Motor neuron (in vitro differentiated cells): ENCODE results near the gene EMILIN3. TPM values are rescaled to one million over a fixed set of nuclear protein-coding genes. Genes with fewer than 3 reads are reported as not detected.

ENCODE experiments used
- ATAC-seq, 8 experiments: fragments of 200-7000 bp; cut with Tn5 transposase; replicated peaks in 6 of 8; 2 replicates each; pipeline ENCODE4 v1.8.0; 2021; ENCODE audit warnings: mild to moderate bottlenecking in 8 of 8, moderate library complexity in 8 of 8
- H3K27ac ChIP-seq, 2 donors: fragments of 250-450 bp; sonication (Bioruptor Pico); 2 replicates each; pipeline ENCODE4 v1.9.0; 2021; ENCODE audit warnings: antibody characterized with exemption in 2 of 2, mild to moderate bottlenecking in 2 of 2, moderate library complexity in 1 of 2
- H3K4me1 ChIP-seq, 2 donors: fragments of 250-450 bp; sonication (Bioruptor Pico); replicated peaks in 1 of 2; 2 replicates each; pipeline ENCODE4 v1.6.1; 2021; ENCODE audit warnings: antibody characterized with exemption in 2 of 2, mild to moderate bottlenecking in 2 of 2, moderate library complexity in 1 of 2
- H3K4me3 ChIP-seq, 5 donors: fragments of 250-450 bp; sonication (Bioruptor Pico); 2 replicates each; pipeline ENCODE4 v1.9.0; 2021; ENCODE audit warnings: antibody characterized with exemption in 5 of 5, mild to moderate bottlenecking in 5 of 5, moderate library complexity in 4 of 5
- WGBS, 10 experiments: fragments of 450-650 bp; shearing (Covaris generic); methylation state at CpG; one replicate each; pipeline ENCODE4 v1.0.0; 2022; 5-methylcytosine and 5-hydroxymethylcytosine counted together
- in situ Hi-C, 9 experiments: fragments of 400-800 bp; cut with MboI; loops; one replicate each; pipeline ENCODE4 v1.15.0; 2021; ENCODE audit warnings: low sequenced_read_pairs in 9 of 9, low pct_unique_long_range_greater_than_20kb in 2 of 9; ENCODE audit not compliant: unreplicated experiment in 9 of 9
- total RNA-seq, 8 experiments: library from RNA; unstranded; fragments of 300-600 nt; gene quantifications; 2 replicates each; pipeline versions ENCODE4 v1.2.3 to v1.2.4, GENCODE V29; 2022

The EMILIN3 gene
- total RNA-seq, 8 experiments from 2014 or later, result 0.64 to 3.2 (median 1.1) TPM

DNA sequence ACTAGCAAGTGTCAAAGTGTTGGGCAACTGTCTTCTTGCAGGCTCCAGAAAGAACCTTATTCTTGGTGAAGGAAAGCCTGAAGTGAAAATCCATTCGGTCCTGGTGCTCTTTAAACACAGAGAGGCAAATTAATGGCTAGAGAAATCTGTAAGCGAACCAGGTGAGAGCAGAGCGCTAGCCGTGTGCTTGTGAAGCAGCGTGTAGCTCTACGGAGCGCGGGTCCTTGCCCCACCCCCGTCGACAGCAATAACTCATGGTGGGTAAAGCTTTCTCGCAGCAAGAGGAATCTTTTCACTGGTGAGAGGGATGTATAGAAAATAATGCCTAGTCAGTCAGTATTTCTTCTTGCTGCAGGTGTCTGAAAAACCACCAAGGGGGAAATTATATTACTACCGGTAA lies 37.0 kb upstream of the EMILIN3 start:
- WGBS, 10 experiments, result 71 to 100% (median 87%) methylated on average over 1 to 12 of the region's 12 CpGs
- in situ Hi-C loops, result no loop called here
- H3K4me1 ChIP-seq, result peaks cover 0 to 9% of the 10 kb centered on the region in 2 donors
- H3K4me3 ChIP-seq, result no peak overlapping the region
- no peak overlapping the region for H3K27ac ChIP-seq
- ATAC-seq, result peak in 5 of 8 experiments; percentile 65 to 88 (median 75)

DNA sequence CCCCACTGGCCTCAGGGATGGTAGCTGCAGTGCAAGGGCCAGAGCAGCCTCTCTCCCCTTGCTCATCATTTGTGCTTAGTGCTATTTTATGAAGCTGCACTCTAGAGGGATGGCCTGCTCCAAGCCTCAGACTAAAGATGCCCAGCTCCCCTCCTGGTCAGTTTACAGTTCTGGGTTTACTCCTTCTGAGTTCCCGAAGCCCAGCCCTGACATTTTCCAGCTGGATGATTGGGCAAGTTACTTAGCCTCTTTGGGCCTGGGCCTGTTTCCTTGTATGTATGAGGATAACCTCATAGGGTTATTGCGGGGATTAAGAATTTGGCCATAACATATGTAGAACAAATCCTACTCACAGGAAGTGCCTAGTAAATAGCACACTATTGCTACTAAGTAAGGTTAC lies 31.8 kb upstream of the EMILIN3 start:
- no peak overlapping the region for H3K4me3 ChIP-seq
- H3K27ac ChIP-seq, result no peak overlapping the region
- WGBS, 10 experiments, result 25 to 100% (median 67%) methylated on average over 1 to 2 of the region's 2 CpGs; no CpG with 5 or more reads in 3 of the 10 experiments
- peaks cover 3 to 7% of the 10 kb centered on the region in 2 donors for H3K4me1 ChIP-seq
- in situ Hi-C loops, result no loop called here
- no peak for ATAC-seq

DNA sequence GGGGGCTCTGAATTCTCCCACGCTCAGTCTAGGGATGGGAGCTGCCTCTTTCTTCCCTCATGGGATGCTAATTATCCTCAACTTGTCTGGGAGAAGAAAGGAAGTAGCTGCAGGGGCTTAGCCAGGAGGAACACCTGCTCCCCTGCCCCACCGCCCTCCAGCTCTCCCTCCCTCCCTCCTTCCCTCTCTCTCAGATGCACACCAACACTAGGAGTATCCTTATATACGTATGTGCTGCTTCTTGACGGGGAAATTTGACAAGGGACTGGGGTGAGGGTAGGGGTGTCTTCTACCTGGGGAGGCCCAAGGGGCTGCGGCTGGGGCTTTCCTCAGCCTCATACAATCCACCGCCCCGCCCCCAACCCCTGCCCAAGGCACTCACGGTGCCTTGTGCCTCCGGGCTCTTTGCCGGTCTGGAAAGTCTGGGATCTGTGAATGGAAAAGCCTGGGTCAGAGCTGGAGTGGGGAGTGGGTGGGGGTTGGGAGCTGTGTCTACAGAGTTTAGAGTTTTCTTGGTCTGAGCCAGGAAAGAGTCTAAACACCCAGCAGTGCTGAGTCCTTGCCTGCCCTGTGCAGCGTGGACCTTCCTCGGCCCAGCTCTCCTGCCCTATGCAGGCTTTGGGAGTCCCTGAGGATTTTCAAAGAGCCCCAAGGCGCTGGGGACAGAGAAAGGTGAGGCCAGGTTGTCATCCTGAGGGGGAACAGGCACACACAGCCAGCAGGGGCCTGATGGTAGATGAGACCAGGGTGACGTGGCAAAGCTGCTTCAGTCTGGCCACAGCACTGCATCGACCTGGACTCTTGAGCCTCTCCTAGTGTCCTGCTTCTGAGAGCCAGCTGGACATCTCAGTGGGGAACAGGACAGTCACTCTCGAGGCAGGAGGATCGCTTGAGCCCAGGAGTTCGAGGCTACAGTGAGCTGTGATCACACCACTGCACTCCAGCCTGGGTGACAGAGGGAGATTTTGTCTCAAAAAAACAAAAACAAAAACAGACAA lies 29.3 kb upstream of the EMILIN3 start:
- H3K4me1 ChIP-seq, result peaks cover 2 to 7% of the 10 kb centered on the region in 2 donors
- H3K27ac ChIP-seq, result no peak overlapping the region
- 28 to 80% (median 60%) methylated on average over 1 to 6 of the region's 18 CpGs; no CpG with 5 or more reads in 1 of the 10 experiments for WGBS, 10 experiments
- in situ Hi-C loops, result no loop called here
- ATAC-seq, result peak in 7 of 8 experiments; percentile 26 to 65 (median 58)
- no peak overlapping the region for H3K4me3 ChIP-seq

GRCh38 chr20:41394931-41395666 lies 28.5 kb upstream of the EMILIN3 start:
- no peak for ATAC-seq
- H3K27ac ChIP-seq, result no peak overlapping the region
- in situ Hi-C loops, result no loop called here

GRCh38 chr20:41394081-41394480 lies 27.5 kb upstream of the EMILIN3 start:
- no peak overlapping the region for H3K4me3 ChIP-seq
- H3K4me1 ChIP-seq, result peaks cover 2 to 7% of the 10 kb centered on the region in 2 donors
- no peak overlapping the region for H3K27ac ChIP-seq
- 80% methylated on average over 1 of the region's 2 CpGs; no CpG with 5 or more reads in 9 of the 10 experiments for WGBS, 10 experiments
- no peak for ATAC-seq
- in situ Hi-C loops, result no loop called here

More at GRCh38 chr20:41394931-41395666, 28.5 kb upstream of the EMILIN3 start:
- Histone ChIP-seq H3K4me3 (no peak overlapping the region), H3K4me1 (peaks cover 2 to 7% of the 10 kb centered on the region in 2 donors)
- 67 to 100% (median 94%) methylated on average over 1 to 7 of the region's 9 CpGs; no CpG with 5 or more reads in 3 of the 10 experiments for WGBS, 10 experiments

- in situ Hi-C loops, result no loop called here
- Histone ChIP-seq H3K27ac (no peak overlapping the region), H3K4me3 (no peak overlapping the region), H3K4me1 (peaks cover 2 to 7% of the 10 kb centered on the region in 2 donors)
- 80 to 100% methylated on average over 1 of the region's 3 CpGs; no CpG with 5 or more reads in 8 of the 10 experiments for WGBS, 10 experiments
- ATAC-seq, result no peak
These were observed 27.1 kb upstream of the EMILIN3 start for GRCh38 chr20:41393705-41394066.

- peak in 3 of 8 experiments; percentile 13 to 42 (median 15) for ATAC-seq
- H3K27ac ChIP-seq, result no peak overlapping the region
- 0 to 93% (median 53%) methylated on average over 1 to 8 of the region's 12 CpGs; no CpG with 5 or more reads in 3 of the 10 experiments for WGBS, 10 experiments
These were observed 26.5 kb upstream of the EMILIN3 start for GRCh38 chr20:41392871-41393704.

GRCh38 chr20:41392295-41392694 lies 25.7 kb upstream of the EMILIN3 start:
- 60% methylated on average over 1 of the region's 1 CpG; no CpG with 5 or more reads in 9 of the 10 experiments for WGBS, 10 experiments
- ATAC-seq, result no peak

More at GRCh38 chr20:41392871-41393704, 26.5 kb upstream of the EMILIN3 start:
- no peak overlapping the region for H3K4me3 ChIP-seq
- in situ Hi-C loops, result no loop called here
- peaks cover 2 to 7% of the 10 kb centered on the region in 2 donors for H3K4me1 ChIP-seq

GRCh38 chr20:41391587-41392001 lies 25.0 kb upstream of the EMILIN3 start:
- Histone ChIP-seq H3K4me1 (peaks cover 2 to 15% of the 10 kb centered on the region in 2 donors), H3K27ac (no peak overlapping the region), H3K4me3 (no peak overlapping the region)
- ATAC-seq, result no peak
- in situ Hi-C loops, result no loop called here
- 46 to 91% (median 70%) methylated on average over 2 to 4 of the region's 10 CpGs; no CpG with 5 or more reads in 5 of the 10 experiments for WGBS, 10 experiments

More at GRCh38 chr20:41392295-41392694, 25.7 kb upstream of the EMILIN3 start:
- H3K27ac ChIP-seq, result no peak overlapping the region
- H3K4me3 ChIP-seq, result no peak overlapping the region
- in situ Hi-C loops, result no loop called here
- peaks cover 2 to 13% of the 10 kb centered on the region in 2 donors for H3K4me1 ChIP-seq

DNA sequence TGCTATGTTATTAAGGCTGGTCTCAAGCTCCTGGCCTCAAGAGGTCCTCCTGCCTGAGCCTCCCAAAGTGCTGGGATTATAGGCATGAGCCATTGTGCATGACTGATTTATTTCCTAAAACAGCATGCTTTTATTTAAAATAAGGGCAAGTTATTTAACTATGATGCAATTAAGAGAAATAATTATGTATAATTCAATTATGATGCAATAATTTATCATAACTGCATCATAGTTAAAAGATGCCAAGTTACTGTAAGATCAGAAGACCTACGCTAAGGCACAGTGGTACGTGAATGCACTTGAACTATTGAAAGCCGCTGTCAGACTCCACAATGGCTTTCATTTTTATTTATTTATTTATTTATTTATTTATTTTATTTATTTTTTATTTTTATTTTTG lies 24.3 kb upstream of the EMILIN3 start:
- in situ Hi-C loops, result no loop called here
- Histone ChIP-seq H3K4me3 (no peak overlapping the region), H3K27ac (no peak overlapping the region), H3K4me1 (peaks cover 2 to 15% of the 10 kb centered on the region in 2 donors)
- no peak for ATAC-seq
- 82 to 100% (median 98%) methylated on average over 2 to 3 of the region's 3 CpGs for WGBS, 10 experiments

- WGBS, 10 experiments, result 25 to 90% (median 52%) methylated on average over 1 to 7 of the region's 9 CpGs; no CpG with 5 or more reads in 4 of the 10 experiments
- peak; percentile 36 to 96 (median 56) for ATAC-seq
These were observed 20.8 kb upstream of the EMILIN3 start for GRCh38 chr20:41387444-41387851.

More at GRCh38 chr20:41387444-41387851, 20.8 kb upstream of the EMILIN3 start:
- no peak overlapping the region for H3K4me3 ChIP-seq
- in situ Hi-C loops, result no loop called here
- no peak overlapping the region for H3K27ac ChIP-seq
- H3K4me1 ChIP-seq, result peaks cover 0 to 7% of the 10 kb centered on the region in 2 donors
